ENCODE results near the gene C1orf116.

C1orf116 gene

DNA sequence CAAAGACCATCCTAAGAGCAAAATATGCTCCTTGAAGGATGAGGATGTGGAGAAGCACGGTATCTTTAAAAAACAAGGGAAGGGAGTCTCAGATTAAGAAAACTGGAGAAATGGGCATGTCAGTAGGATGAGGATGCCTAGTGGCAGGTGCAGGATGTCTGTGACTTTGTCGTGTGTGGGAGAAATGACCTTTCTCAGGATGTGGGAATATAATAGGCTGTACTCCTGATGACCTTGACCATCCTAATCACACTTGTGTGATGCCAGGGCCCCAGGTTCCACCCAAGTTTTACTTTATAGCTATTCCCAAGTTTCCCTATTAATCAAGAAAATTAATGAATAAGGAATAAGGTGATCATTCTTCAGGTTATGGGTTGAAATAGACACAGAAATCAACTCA lies 12.9 kb downstream of the C1orf116 start:
- no peaks in the 10 kb centered on the region for H3K4me1 ChIP-seq (ENCODE audit: control insufficient read depth, insufficient read depth, low read length)
- H3K36me3 ChIP-seq (ENCODE audit: control insufficient read depth in 2 of 2, insufficient read depth in 1 of 2, low read length in 2 of 2) = no peaks in the 10 kb centered on the region
- POLR2A ChIA-PET = interaction anchor here (0.7 kb wide), 1 partner anchor 34 kb away, joined by 4 read pairs; the partner anchor contains the start of gene PFKFB2
- no peaks in the 10 kb centered on the region for H3K9me3 ChIP-seq (ENCODE audit: control insufficient read depth, insufficient read depth, low read depth, low read length)
- H3K27ac ChIP-seq (ENCODE audit: extremely low read depth, low read depth, low read length) = no peak overlapping the region
- CTCF ChIA-PET = interaction anchor here (0.5 to 1.4 kb wide), 3 partner anchors 14 to 30 kb away, joined by 3 to 5 read pairs (median 3); no protein-coding TSS in a partner anchor
- H3K4me3 ChIP-seq (ENCODE audit: low read depth, low read length) = no peak overlapping the region
- TF ChIP-seq ZNF624 (tag by site-specific recombination; IDR thresholded peaks at IDR 0.05) (no peak), SALL2 (tag by site-specific recombination; IDR thresholded peaks at IDR 0.05; ENCODE audit: borderline replicate concordance) (no peak)
- TF ChIP-seq, protein P1, sequence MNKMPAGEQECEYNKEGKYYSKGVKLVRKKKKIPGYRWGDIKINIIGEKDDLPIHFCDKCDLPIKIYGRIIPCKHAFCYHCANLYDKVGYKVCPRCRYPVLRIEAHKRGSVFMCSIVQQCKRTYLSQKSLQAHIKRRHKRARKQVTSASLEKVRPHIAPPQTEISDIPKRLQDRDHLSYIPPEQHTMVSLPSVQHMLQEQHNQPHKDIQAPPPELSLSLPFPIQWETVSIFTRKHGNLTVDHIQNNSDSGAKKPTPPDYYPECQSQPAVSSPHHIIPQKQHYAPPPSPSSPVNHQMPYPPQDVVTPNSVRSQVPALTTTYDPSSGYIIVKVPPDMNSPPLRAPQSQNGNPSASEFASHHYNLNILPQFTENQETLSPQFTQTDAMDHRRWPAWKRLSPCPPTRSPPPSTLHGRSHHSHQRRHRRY (tag by site-specific recombination; IDR thresholded peaks at IDR 0.05) = no peak
- TF ChIP-seq, protein P2, sequence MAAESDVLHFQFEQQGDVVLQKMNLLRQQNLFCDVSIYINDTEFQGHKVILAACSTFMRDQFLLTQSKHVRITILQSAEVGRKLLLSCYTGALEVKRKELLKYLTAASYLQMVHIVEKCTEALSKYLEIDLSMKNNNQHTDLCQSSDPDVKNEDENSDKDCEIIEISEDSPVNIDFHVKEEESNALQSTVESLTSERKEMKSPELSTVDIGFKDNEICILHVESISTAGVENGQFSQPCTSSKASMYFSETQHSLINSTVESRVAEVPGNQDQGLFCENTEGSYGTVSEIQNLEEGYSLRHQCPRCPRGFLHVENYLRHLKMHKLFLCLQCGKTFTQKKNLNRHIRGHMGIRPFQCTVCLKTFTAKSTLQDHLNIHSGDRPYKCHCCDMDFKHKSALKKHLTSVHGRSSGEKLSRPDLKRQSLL (tag by site-specific recombination; IDR thresholded peaks at IDR 0.05) = no peak

DNA sequence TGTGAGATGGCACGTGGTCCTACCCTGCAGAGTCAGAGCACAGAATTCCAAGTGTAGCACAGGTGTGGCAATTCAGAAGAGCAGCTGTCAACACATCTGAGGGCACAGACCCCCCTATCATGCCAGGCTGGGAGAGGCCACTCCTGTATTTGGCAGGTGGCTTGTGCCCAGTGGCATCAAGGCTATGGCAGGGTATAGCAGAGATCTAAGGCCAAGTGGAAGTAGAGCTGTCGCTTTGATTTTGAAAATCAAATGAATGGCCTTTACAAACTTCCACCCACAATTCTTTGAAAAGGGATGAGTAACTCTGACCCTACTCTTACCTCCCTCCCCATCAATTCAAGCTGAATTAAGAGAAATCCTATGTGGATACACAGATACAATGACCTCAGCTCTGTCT lies 13.4 kb downstream of the C1orf116 start:
- TF ChIP-seq ZNF600 (tag by site-specific recombination; IDR thresholded peaks at IDR 0.05) (no peak), ZNF501 (tag by site-specific recombination; IDR thresholded peaks at IDR 0.05) (no peak), ZIC2 (tag by site-specific recombination; IDR thresholded peaks at IDR 0.05) (no peak), FEZF1 (tag by site-specific recombination; IDR thresholded peaks at IDR 0.05) (no peak), ZNF621 (tag by site-specific recombination; IDR thresholded peaks at IDR 0.05) (no peak), ZNF792 (tag by site-specific recombination; IDR thresholded peaks at IDR 0.05) (no peak), ZNF521 (tag by site-specific recombination; IDR thresholded peaks at IDR 0.05) (no peak), SP7 (tag by site-specific recombination; IDR thresholded peaks at IDR 0.05) (no peak), ZBTB48 (tag by site-specific recombination; IDR thresholded peaks at IDR 0.05) (no peak), ZNF394 (tag by site-specific recombination; IDR thresholded peaks at IDR 0.05; ENCODE audit: borderline replicate concordance) (no peak)
- TF ChIP-seq, protein P3, sequence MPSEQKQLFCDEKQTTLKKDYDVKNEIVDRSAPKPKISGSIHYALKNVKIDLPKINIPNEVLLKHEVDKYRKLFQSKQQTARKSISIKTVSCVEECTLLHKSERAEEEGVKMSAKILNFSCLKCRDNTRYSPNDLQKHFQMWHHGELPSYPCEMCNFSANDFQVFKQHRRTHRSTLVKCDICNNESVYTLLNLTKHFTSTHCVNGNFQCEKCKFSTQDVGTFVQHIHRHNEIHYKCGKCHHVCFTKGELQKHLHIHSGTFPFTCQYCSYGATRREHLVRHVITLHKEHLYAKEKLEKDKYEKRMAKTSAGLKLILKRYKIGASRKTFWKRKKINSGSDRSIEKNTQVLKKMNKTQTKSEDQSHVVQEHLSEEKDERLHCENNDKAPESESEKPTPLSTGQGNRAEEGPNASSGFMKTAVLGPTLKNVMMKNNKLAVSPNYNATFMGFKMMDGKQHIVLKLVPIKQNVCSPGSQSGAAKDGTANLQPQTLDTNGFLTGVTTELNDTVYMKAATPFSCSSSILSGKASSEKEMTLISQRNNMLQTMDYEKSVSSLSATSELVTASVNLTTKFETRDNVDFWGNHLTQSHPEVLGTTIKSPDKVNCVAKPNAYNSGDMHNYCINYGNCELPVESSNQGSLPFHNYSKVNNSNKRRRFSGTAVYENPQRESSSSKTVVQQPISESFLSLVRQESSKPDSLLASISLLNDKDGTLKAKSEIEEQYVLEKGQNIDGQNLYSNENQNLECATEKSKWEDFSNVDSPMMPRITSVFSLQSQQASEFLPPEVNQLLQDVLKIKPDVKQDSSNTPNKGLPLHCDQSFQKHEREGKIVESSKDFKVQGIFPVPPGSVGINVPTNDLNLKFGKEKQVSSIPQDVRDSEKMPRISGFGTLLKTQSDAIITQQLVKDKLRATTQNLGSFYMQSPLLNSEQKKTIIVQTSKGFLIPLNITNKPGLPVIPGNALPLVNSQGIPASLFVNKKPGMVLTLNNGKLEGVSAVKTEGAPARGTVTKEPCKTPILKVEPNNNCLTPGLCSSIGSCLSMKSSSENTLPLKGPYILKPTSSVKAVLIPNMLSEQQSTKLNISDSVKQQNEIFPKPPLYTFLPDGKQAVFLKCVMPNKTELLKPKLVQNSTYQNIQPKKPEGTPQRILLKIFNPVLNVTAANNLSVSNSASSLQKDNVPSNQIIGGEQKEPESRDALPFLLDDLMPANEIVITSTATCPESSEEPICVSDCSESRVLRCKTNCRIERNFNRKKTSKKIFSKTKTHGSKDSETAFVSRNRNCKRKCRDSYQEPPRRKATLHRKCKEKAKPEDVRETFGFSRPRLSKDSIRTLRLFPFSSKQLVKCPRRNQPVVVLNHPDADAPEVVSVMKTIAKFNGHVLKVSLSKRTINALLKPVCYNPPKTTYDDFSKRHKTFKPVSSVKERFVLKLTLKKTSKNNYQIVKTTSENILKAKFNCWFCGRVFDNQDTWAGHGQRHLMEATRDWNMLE (tag by site-specific recombination; conservative IDR thresholded peaks at IDR 0.05; ENCODE audit: low read depth) = no peak
- H3K27ac ChIP-seq (ENCODE audit: extremely low read depth, low read depth, low read length) = no peak overlapping the region
- H3K9me3 ChIP-seq (ENCODE audit: control insufficient read depth, insufficient read depth, low read depth, low read length) = no peaks in the 10 kb centered on the region
- H3K36me3 ChIP-seq (ENCODE audit: control insufficient read depth in 2 of 2, insufficient read depth in 1 of 2, low read length in 2 of 2) = no peaks in the 10 kb centered on the region
- no peak overlapping the region for H3K4me3 ChIP-seq (ENCODE audit: low read depth, low read length)
- H3K4me1 ChIP-seq (ENCODE audit: control insufficient read depth, insufficient read depth, low read length) = no peaks in the 10 kb centered on the region
- CTCF ChIA-PET = interaction anchor here (0.5 to 1.4 kb wide), 3 partner anchors 14 to 31 kb away, joined by 3 to 5 read pairs (median 3); no protein-coding TSS in a partner anchor
- POLR2A ChIA-PET = interaction anchor here (0.7 kb wide), 1 partner anchor 34 kb away, joined by 4 read pairs; the partner anchor contains the start of gene PFKFB2

Data from HEK293 (cell line).